ENCODE results near the gene CMTM2.
"Not testable (repeated sequence)": the region's sequence is repeated elsewhere in the genome, so short reads cannot be mapped to it uniquely, and the experiment has no call there.

Gene CMTM2

GRCh38 chr16:66605979-66606751 is 26.9 kb downstream of the CMTM2 start:
- no peak for DNase-seq (ENCODE audit: low read depth in 2 of 2)

DNA sequence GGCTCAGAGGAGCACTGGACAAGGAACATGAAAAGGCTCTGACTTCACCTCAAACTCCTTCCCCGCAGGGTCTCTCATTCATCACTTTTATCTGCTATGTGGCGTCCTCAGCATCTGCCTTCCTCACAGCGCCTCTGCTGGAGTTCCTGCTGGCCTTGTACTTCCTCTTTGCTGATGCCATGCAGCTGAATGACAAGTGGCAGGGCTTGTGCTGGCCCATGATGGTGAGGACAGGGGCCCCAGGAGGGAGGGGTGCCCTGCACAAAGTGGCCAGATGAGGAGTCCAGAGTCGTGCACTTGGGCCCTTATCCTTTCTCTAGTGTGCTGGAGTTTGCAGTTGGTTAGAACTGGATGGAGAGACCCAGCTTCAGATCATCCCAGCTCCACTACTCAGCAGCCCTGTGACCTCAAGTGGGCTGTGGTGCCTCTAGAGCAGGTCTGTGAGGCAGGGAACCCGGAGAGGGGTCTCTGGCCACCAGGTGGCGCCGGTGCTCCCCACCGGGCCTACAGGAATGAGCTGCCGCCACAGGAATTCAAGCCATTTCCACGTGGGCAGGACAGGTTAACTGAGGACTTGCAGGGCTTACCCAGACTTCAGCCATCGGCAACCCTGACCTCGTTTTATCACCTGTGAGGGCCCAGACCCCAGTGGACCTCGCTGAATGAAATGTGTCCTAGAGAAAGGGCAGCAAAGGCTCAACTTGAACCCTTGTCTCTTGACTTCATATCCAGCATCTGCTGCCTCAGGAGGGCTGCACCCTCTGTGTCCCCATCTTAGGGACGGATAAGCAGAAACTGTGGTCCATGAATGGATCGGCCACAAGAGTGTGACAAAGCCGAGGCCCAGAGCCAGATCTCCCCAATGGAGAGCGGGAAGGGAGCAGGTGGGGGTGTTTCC is 29.2 kb downstream of the CMTM2 start:
- peak; percentile 59 to 66 for DNase-seq (ENCODE audit: low read depth in 2 of 2)

DNA sequence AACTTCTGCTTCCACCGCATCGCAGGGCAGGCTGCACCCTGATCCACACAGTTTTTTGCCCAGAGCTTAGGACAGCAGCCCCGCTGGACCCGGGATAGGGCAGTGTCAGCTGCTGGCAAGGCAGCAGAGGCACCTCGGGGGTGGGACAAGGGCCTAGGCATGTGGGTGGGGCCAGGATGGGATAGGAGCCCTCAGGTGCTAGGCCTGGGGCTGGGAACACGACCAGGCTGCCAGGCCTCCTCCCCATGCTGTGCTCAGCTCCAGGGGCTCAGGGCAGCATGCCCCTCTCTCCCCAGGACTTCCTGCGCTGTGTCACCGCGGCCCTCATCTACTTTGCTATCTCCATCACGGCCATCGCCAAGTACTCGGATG is 29.9 kb downstream of the CMTM2 start:
- no peak for DNase-seq (ENCODE audit: low read depth in 2 of 2)

- DNase-seq (ENCODE audit: low read depth in 2 of 2), result no peak
Observed at GRCh38 chr16:66610111-66610820, 31.0 kb downstream of the CMTM2 start.

- not testable (repeated sequence) for DNase-seq (ENCODE audit: low read depth in 2 of 2)
Observed at GRCh38 chr16:66611911-66612310, 32.6 kb downstream of the CMTM2 start.

DNA sequence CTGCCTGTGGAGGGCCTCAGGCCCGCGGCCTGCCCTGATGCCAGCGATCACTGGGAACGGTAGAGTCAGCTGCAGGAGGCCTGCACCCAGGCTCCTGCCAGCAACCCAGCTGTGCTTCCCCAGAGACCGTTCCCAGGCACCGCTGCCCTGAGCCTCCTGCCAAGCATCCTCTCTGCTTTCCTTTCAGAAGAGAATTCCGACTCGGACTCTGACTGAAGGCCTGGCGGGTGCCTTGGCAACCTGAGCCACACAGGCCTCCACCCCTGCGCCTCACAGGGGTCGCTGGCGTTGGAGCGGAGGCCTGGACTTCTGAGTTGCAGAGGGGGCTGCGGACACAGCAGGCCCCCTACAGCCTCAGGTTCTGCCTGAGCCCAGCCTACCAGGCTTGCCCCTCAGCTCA is 33.2 kb downstream of the CMTM2 start:
- no peak for DNase-seq (ENCODE audit: low read depth in 2 of 2)

GRCh38 chr16:66614161-66614802 is 35.0 kb downstream of the CMTM2 start:
- DNase-seq (ENCODE audit: low read depth in 2 of 2), result no peak

- no peak for DNase-seq (ENCODE audit: low read depth in 2 of 2)
Observed at GRCh38 chr16:66616169-66616568, 36.9 kb downstream of the CMTM2 start.

DNA sequence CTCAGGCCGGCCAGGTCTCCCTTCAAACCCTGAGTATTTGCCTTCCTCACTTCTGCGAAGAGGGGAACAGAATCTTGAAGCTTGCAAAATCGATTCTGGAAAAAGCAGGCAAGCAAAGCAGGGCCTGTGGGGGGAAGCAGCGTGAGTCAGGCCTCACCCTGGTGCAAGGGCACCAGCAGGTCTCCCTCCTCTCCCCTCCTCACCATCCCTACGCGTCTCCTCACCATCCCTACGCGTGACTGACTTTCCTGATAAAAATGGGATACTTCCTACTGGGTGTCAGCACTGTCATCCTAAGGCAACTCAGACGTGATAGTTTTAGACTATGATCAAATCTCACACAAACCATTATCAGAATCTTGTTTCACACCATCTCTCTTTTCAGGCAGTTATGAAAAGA is 37.3 kb downstream of the CMTM2 start:
- no peak for DNase-seq (ENCODE audit: low read depth in 2 of 2)

GRCh38 chr16:66617010-66617434 is 37.8 kb downstream of the CMTM2 start:
- no peak for DNase-seq (ENCODE audit: low read depth in 2 of 2)

- DNase-seq (ENCODE audit: low read depth in 2 of 2), result no peak
Observed at GRCh38 chr16:66617728-66618127, 38.5 kb downstream of the CMTM2 start.

GRCh38 chr16:66618588-66619375 is 39.5 kb downstream of the CMTM2 start:
- no peak for DNase-seq (ENCODE audit: low read depth in 2 of 2)

DNA sequence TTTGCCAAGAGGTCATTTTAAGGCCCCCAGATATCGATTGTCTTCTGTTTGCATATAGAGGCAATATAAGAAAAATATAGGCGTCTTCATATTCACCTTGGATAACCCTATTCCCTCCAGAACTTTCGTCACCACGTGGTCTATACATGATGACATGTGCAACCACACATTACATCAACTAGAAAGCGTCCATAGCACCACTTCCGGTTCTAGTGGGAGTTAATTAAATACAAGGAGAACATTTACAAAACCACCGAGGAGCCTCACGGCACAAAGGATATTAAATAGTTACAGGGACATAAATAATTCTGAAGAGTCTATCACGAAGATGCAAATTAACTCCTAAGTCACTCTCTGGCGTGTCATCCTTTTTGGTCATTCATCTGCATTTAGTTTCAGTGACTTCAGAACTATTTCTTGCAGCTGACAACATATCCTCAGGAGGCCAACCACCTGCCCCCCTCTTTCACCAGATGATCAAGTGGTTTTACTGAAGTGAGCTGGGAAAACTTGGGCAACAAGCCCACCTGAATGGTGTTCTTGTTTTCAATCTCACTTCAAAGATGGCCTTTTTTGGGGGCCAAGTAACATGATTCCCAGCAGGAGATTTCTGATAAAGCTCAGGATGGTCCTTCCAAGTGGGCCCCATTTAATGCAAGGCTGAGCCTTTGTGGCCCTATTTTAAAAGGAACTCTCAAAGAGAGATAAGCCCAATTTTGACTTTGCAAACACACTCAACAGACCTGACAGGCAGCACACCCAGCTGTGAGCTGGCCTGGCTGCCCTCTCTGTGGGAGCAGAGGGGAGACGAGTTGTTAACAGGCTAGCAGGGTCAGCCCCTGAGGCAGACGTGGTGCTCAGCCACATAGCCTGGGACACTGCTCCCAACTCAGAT is 40.5 kb downstream of the CMTM2 start:
- DNase-seq (ENCODE audit: low read depth in 2 of 2), result no peak

DNA sequence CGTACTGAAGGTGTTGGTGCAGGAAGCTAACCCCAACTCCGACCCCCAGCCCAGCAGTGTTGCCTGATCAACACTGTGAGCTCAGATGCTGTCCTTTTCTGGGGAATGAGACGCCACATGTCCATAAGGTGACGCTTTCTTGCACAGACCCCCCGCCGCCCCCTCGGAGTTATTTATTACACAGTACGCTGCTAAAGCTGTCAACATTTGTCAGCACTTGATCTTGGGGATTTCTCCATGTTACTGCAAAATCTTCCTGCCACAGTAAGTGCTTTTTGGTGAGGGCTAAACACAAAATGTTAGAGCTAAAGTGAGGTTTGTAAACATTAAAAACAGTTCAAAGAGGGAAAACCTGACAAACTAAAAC is 41.1 kb downstream of the CMTM2 start:
- no peak for DNase-seq (ENCODE audit: low read depth in 2 of 2)

DNA sequence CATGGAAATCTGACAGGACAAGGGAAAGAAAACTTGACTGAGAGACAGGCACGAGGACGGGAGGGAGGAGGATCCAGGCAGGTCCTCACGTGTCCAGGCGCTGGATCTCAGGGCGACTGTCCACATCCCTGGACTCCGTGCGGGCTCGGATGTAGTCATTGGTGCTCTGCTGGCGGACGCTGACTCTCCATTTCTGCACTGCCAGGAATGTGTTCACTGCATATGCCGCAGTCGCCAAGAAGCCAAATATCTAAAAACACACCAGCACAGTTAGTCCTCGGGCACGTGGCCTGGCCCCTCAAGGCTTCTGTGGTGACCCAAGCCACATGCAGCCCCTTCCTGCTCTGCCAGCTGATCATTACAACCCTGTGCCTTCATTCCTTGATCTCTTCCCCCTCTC is 42.7 kb downstream of the CMTM2 start:
- DNase-seq (ENCODE audit: low read depth in 2 of 2), result no peak

- no peak for DNase-seq (ENCODE audit: low read depth in 2 of 2)
Observed at GRCh38 chr16:66622863-66623262, 43.6 kb downstream of the CMTM2 start.

DNA sequence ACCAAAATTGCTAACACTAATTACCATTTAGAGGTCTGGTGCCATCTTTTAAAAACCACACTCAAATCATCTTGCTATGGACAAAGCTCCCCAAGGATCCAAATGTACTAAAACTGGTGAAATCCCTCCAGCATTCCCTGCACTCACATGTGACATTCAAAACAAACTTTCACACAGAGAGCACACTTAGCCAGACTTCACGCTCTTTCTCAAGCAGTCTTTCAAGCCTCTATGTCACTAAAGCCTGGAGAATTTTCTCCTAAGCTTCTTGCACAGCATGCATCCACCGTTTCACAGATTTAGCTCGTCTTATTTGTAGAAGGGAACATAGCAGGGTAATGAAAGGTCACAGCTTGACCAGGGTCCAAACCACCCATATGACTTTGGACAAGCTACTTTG is 44.5 kb downstream of the CMTM2 start:
- no peak for DNase-seq (ENCODE audit: low read depth in 2 of 2)

GRCh38 chr16:66627611-66628378 is 48.5 kb downstream of the CMTM2 start:
- DNase-seq (ENCODE audit: low read depth in 2 of 2), result not testable (repeated sequence)

DNA sequence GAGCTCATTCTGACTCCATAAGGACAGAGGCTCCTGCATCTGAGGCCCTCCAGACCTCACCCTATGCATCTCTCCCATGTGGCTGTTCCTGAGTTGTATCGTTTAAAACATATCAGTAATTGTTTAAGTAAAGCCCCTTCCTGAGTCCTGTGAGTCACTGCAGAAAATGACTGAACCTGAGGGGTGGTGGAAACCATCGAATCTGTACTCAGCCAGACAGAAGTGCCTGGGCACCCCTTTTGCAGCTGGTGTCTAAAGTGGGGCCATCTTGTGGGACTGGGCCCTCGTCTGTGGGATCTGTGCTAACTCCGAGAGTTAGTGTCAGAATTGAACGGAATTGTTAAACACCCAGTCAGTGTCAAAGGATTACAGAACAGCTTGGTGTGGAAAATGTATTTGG is 50.6 kb downstream of the CMTM2 start:
- no peak for DNase-seq (ENCODE audit: low read depth in 2 of 2)
